Breast epithelium (tissue), 4 donors: ENCODE data around the gene TMEM131. TPM values are rescaled to one million over a fixed set of nuclear protein-coding genes. Genes with fewer than 3 reads are reported as not detected.
"Not testable (repeated sequence)": the region's sequence is repeated elsewhere in the genome, so short reads cannot be mapped to it uniquely, and the experiment has no call there.

Experiments
- DNase-seq, 2 donors: peaks; one replicate each; pipeline ENCODE4 v3.0.0-alpha.2; 2019; ENCODE audit warnings: low spot score in 2 of 2
- H3K27ac ChIP-seq, 2 donors: fragments of 200-600 bp; sonication (generic) in 1 of 2; one replicate each; pipeline ENCODE4 v1.5.1; 2016 to 2019; ENCODE audit warnings: mild to moderate bottlenecking in 1 of 2
- H3K27me3 ChIP-seq, 2 donors: fragments of 200-600 bp; sonication (generic) in 1 of 2; one replicate each; pipeline versions ENCODE4 v1.5.1 to v1.6.0; 2017 to 2019; ENCODE audit warnings: control low read depth in 1 of 2, mild to moderate bottlenecking in 1 of 2
- H3K36me3 ChIP-seq: fragments of 200-600 bp; one replicate; pipeline ENCODE4 v1.5.1; 2019
- H3K4me1 ChIP-seq, 2 donors: fragments of 200-600 bp; sonication (generic); one replicate each; pipeline ENCODE4 v1.5.1; 2016 to 2019; ENCODE audit warnings: control low read depth in 1 of 2
- H3K4me3 ChIP-seq, 3 donors: fragments of 200-600 bp; sonication (generic); 1 replicate in 2 of 3; 2 replicates in 1 of 3; pipeline ENCODE4 v1.5.1; 2016 to 2019; ENCODE audit warnings: mild to moderate bottlenecking in 3 of 3, moderate library complexity in 2 of 3
- H3K9me3 ChIP-seq, 2 donors: fragments of 200-600 bp; sonication (generic) in 1 of 2; one replicate each; pipeline ENCODE4 v1.5.1; 2016 to 2019; ENCODE audit warnings: control low read depth in 1 of 2
- POLR2A ChIP-seq: fragments of 450-650 bp; IDR thresholded peaks from one replicate; pipeline ENCODE4 v1.6.1; 2016; ENCODE audit warnings: antibody characterized with exemption, mild to moderate bottlenecking, moderate library complexity
- POLR2AphosphoS5 ChIP-seq, 3 donors: sonication (generic); formaldehyde crosslinking; IDR thresholded peaks; one replicate each; pipeline ENCODE4 v1.6.1; 2017; ENCODE audit warnings: antibody characterized with exemption in 3 of 3
- intact Hi-C: fragments of 100-400 bp; cut with DNase I; formaldehyde crosslinking; loops from one replicate; pipeline ENCODE4 v1.15.1; 2023; ENCODE audit warnings: low total_unique reads
- total RNA-seq, 3 donors: library from RNA; depleted of rRNA; stranded (reverse); fragments of >200 nt; gene quantifications; one replicate each; pipeline ENCODE4 v1.1.0, GENCODE V29; 2016
- TF ChIP-seq, protein P1 (sequence below), 3 donors: fragments of 450-650 bp; IDR thresholded peaks; one replicate each; pipeline ENCODE4 v1.5.1; 2016 to 2017; ENCODE audit warnings: antibody characterized with exemption in 3 of 3, mild to moderate bottlenecking in 3 of 3, moderate library complexity in 3 of 3

Gene TMEM131
- total RNA-seq, 3 donors from 2014 or later, result 30.6 to 47.4 (median 41.3) TPM

DNA sequence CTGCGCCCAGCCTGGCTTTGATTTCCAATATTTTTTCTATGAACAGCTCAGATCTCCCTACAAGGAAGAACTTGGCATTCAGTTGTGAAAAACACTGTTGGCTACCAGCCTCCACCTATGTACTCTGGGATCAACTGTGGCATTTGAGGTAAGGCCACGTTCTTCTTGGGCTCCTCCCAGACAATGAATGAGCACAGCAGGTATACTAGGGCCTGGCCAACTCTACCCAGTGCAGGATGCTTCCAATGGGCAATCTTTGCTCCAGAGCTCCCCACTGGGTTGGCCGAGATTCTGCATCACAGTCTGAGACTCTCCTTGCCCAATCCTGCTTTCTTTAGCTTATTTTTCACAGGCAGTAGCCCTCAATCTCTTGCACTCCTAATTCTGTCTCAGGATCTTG is 75.9 kb downstream of the TMEM131 start:
- H3K4me3 ChIP-seq, result no peak overlapping the region
- intact Hi-C loops, result loop anchor here (10.0 kb wide), 1 partner anchor 1875 kb away; no protein-coding TSS in a partner anchor
- no peak for TF ChIP-seq POLR2A
- no peak for TF ChIP-seq POLR2AphosphoS5 (IDR thresholded peaks at IDR 0.05)
- TF ChIP-seq, protein P1, sequence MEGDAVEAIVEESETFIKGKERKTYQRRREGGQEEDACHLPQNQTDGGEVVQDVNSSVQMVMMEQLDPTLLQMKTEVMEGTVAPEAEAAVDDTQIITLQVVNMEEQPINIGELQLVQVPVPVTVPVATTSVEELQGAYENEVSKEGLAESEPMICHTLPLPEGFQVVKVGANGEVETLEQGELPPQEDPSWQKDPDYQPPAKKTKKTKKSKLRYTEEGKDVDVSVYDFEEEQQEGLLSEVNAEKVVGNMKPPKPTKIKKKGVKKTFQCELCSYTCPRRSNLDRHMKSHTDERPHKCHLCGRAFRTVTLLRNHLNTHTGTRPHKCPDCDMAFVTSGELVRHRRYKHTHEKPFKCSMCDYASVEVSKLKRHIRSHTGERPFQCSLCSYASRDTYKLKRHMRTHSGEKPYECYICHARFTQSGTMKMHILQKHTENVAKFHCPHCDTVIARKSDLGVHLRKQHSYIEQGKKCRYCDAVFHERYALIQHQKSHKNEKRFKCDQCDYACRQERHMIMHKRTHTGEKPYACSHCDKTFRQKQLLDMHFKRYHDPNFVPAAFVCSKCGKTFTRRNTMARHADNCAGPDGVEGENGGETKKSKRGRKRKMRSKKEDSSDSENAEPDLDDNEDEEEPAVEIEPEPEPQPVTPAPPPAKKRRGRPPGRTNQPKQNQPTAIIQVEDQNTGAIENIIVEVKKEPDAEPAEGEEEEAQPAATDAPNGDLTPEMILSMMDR (IDR thresholded peaks at IDR 0.05), result no peak
- H3K27me3 ChIP-seq, result no peaks in the 10 kb centered on the region
- H3K36me3 ChIP-seq, result no peaks in the 10 kb centered on the region
- no peak for DNase-seq
- no peaks in the 10 kb centered on the region for H3K4me1 ChIP-seq
- H3K27ac ChIP-seq, result no peak overlapping the region
- H3K9me3 ChIP-seq, result no peaks in the 10 kb centered on the region

DNA sequence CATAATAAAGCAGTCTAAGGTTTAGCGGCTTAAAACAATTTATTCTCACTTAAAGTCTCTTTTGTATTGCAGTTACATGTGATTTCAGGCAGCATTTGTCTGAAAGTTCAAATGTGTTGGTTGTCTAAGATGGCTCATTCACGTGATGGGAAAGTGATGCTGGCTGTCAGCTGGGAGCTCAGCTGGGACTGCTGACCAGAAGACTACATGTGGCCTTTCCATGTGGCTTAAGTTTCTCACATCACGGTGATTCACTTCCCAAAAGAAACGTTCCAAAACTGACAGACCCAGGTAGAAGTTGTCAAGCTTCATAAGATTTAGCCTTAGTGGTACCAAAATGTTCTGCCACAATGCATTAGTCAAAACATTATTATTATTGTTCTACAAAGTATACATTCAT is 76.9 kb downstream of the TMEM131 start:
- Histone ChIP-seq H3K36me3 (no peaks in the 10 kb centered on the region), H3K9me3 (no peaks in the 10 kb centered on the region), H3K4me1 (no peaks in the 10 kb centered on the region), H3K27ac (no peak overlapping the region), H3K27me3 (no peaks in the 10 kb centered on the region), H3K4me3 (no peak overlapping the region)
- intact Hi-C loops, result no loop called here
- TF ChIP-seq POLR2AphosphoS5 (IDR thresholded peaks at IDR 0.05) (no peak), POLR2A (no peak)
- TF ChIP-seq, protein P1 (IDR thresholded peaks at IDR 0.05), result no peak
- DNase-seq, result no peak

DNA sequence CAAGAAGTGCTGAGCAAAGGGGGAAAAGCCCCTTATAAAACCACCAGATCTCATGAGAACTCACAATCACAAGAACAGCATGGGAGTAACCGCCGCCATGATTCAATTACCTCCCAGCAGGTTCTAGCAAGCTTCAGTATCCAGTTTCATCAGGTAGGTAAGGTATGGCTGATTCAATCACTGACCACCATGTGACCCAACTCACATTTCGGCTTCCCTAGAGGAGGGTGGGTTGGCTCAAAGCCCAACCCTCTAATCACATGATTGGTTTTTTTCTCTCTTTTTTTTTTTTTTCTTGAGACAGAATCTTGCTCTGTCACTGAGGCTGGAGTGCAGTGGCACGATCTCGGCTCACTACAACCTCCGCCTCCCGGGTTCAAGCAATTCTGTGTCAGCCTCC is 78.1 kb downstream of the TMEM131 start:
- intact Hi-C loops, H3K4me1 ChIP-seq, H3K27ac ChIP-seq, H3K36me3 ChIP-seq, H3K27me3 ChIP-seq, DNase-seq, H3K4me3 ChIP-seq, H3K9me3 ChIP-seq: not testable (repeated sequence)

DNA sequence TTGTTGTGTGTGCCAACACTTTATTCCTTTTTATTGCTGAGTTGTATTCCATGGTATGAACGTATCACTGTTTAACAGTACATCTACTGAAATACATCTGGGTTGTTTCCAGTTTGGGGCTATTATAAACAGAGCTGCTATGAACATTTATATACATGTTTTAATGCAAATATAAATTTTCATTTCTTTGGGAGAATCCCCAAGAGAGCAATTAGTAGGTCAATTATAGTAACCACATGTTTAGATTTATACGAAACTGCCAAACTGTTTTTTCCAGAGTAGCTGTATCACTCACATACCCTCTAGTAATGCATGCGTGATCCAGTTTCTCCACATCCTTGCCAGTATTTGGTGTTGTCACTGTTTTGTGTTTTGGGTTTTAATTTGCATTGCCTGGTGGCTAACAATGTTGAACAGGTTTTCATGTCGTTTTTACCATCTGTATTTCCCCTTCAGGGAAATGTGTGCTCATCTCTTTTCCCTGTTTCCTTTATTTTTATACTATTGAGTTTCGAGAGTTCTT is 81.0 kb downstream of the TMEM131 start:
- no peaks in the 10 kb centered on the region for H3K4me1 ChIP-seq
- H3K27ac ChIP-seq, result no peak overlapping the region
- no peak for DNase-seq
- H3K9me3 ChIP-seq, result no peaks in the 10 kb centered on the region
- H3K27me3 ChIP-seq, result no peaks in the 10 kb centered on the region
- no peak overlapping the region for H3K4me3 ChIP-seq
- TF ChIP-seq POLR2A (no peak), POLR2AphosphoS5 (IDR thresholded peaks at IDR 0.05) (no peak)
- TF ChIP-seq, protein P1 (IDR thresholded peaks at IDR 0.05), result no peak
- H3K36me3 ChIP-seq, result no peaks in the 10 kb centered on the region
- intact Hi-C loops, result no loop called here

DNA sequence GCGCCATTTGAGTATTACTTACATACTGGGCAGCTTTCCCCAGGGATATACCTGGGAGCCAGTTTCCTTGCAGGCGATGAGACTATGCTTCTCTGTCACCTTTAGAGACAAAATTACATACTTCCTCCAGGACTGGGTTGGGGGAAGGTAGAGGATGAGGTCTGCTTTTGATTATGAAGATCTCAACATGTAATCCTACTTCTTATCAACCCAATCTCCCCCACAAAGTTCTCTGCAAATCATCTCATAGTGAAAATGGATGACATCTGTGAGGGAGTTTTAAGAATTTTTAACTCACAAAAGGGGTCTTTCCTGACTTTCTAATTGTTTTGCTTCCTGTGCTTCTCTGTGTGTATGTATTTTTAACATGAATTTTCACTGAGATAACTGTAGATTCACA is 81.9 kb downstream of the TMEM131 start:
- H3K9me3 ChIP-seq, result no peaks in the 10 kb centered on the region
- DNase-seq, result no peak
- no peaks in the 10 kb centered on the region for H3K36me3 ChIP-seq
- no peaks in the 10 kb centered on the region for H3K27me3 ChIP-seq
- H3K4me3 ChIP-seq, result no peak overlapping the region
- intact Hi-C loops, result no loop called here
- H3K4me1 ChIP-seq, result no peaks in the 10 kb centered on the region
- H3K27ac ChIP-seq, result no peak overlapping the region
- TF ChIP-seq POLR2AphosphoS5 (IDR thresholded peaks at IDR 0.05), result no peak
- TF ChIP-seq, protein P1 (IDR thresholded peaks at IDR 0.05), result no peak
- TF ChIP-seq POLR2A, result no peak
